OCI-M2 (cell line): ENCODE data around the gene RAP1GAP.

ENCODE experiments used
- DNase-seq: peaks from one replicate; lab custom pipeline; 2025; ENCODE audit not compliant: unreplicated experiment; lab: John Stamatoyannopoulos, UW

Gene RAP1GAP

GRCh38 chr1:21553116-21553926 lies 115.8 kb downstream of the RAP1GAP start:
- DNase-seq: no peak

- DNase-seq: no peak
Observed at GRCh38 chr1:21552715-21553114, 116.4 kb downstream of the RAP1GAP start.

GRCh38 chr1:21550866-21551475 lies 118.2 kb downstream of the RAP1GAP start:
- no peak for DNase-seq

- DNase-seq: no peak
Observed at GRCh38 chr1:21550097-21550496, 119.1 kb downstream of the RAP1GAP start.

- DNase-seq: no peak
Observed at GRCh38 chr1:21547876-21548275, 121.3 kb downstream of the RAP1GAP start.
